IPS-18a (cell line): ENCODE measurements around the gene IL11RA.

ENCODE experiments used
- H3K27ac ChIP-seq: one replicate; pipeline ENCODE4 v1.5.1; 2013; ENCODE audit warnings: low read length
- H3K27me3 ChIP-seq: one replicate; pipeline ENCODE4 v1.6.1; 2013; ENCODE audit warnings: mild to moderate bottlenecking, low read length; ENCODE audit not compliant: control insufficient read depth, insufficient read depth
- H3K36me3 ChIP-seq: one replicate; pipeline ENCODE4 v1.6.1; 2013; ENCODE audit warnings: low read depth, low read length; ENCODE audit not compliant: control insufficient read depth
- H3K4me1 ChIP-seq: one replicate; pipeline ENCODE4 v1.6.1; 2013; ENCODE audit warnings: low read depth, low read length; ENCODE audit not compliant: control insufficient read depth
- H3K4me3 ChIP-seq: one replicate; pipeline ENCODE4 v1.5.1; 2013; ENCODE audit warnings: low read length
- H3K9ac ChIP-seq: one replicate; pipeline ENCODE4 v1.6.1; 2013; ENCODE audit warnings: mild to moderate bottlenecking, low read length, moderate library complexity
- H3K9me3 ChIP-seq: one replicate; pipeline ENCODE4 v1.6.1; 2013; ENCODE audit warnings: low read depth, low read length; ENCODE audit not compliant: control insufficient read depth

Gene IL11RA

DNA sequence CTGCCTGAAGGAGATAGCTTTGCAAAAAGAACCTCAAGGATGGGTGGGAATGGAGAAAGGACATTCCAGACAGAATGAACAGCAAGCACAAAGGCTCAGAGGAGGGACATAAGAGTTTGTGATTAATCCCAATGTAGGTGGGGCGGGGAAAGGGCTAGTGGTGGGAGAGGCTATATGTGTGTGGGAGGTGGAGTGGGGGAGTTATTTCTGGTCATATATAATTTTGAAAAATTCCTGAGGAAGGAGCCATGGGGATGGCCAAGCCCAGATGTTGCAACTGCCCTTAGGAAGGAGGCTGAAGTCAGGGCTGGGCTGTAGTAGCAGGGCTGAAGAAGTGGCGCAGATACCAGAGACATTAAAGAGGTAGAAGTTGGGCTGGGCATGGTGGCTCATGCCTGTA lies 23.9 kb downstream of the IL11RA start:
- no peak overlapping the region for H3K4me3 ChIP-seq
- H3K9ac ChIP-seq, result no peak overlapping the region
- no peak overlapping the region for H3K27ac ChIP-seq
- H3K36me3 ChIP-seq, result no peaks in the 10 kb centered on the region
- H3K9me3 ChIP-seq, result no peaks in the 10 kb centered on the region
- H3K27me3 ChIP-seq, result no peaks in the 10 kb centered on the region
- H3K4me1 ChIP-seq, result no peaks in the 10 kb centered on the region

GRCh38 chr9:34684145-34684544 lies 32.2 kb downstream of the IL11RA start:
- H3K4me3 ChIP-seq, result no peak overlapping the region
- no peaks in the 10 kb centered on the region for H3K4me1 ChIP-seq
- no peaks in the 10 kb centered on the region for H3K27me3 ChIP-seq
- no peaks in the 10 kb centered on the region for H3K36me3 ChIP-seq
- no peaks in the 10 kb centered on the region for H3K9me3 ChIP-seq
- H3K9ac ChIP-seq, result no peak overlapping the region
- no peak overlapping the region for H3K27ac ChIP-seq

DNA sequence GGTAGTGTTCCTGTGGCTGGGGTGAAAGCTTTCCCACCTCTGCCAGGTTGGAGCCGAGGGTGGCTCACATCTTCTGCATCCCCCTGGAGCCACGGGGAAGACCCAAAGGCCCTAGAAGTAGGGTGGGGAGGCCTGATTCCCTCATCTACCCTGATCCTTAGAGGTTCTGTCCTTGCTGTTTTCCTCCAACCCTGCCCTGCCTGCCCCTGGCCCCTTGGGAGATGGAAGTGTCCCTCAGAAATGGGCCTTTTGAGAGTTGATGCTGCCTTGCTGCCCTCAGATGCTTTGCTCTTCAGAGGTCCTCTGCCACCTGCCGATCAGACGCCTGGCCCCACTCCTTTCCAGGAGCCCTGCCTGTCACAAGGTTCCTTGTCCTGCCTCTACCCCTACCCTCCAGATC lies 32.8 kb downstream of the IL11RA start:
- no peaks in the 10 kb centered on the region for H3K9me3 ChIP-seq
- H3K36me3 ChIP-seq, result no peaks in the 10 kb centered on the region
- no peaks in the 10 kb centered on the region for H3K27me3 ChIP-seq
- no peak overlapping the region for H3K4me3 ChIP-seq
- no peak overlapping the region for H3K27ac ChIP-seq
- no peaks in the 10 kb centered on the region for H3K4me1 ChIP-seq
- no peak overlapping the region for H3K9ac ChIP-seq

GRCh38 chr9:34685591-34685990 lies 33.6 kb downstream of the IL11RA start:
- Histone ChIP-seq H3K4me3 (no peak overlapping the region), H3K27ac (no peak overlapping the region), H3K4me1 (no peaks in the 10 kb centered on the region), H3K36me3 (no peaks in the 10 kb centered on the region), H3K9me3 (no peaks in the 10 kb centered on the region), H3K27me3 (no peaks in the 10 kb centered on the region), H3K9ac (no peak overlapping the region)

DNA sequence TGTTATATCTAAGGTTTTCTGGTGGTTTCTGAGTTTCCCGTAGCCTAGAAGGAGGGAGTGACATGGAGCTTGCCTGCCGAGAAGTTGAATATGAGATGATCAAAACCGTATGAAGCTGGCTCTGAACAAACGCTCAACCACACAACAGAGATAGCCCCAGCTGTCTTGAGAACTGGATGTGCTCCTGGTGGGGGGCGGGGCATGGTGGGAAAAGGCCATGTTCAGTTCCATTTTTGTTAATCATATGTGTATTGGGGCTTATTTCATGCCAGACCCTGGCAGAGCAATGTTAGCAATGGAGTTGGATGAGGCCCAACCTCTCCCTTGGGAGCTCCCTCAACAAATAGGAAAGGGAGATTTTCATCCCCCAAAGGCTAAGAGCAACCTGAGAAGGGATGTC lies 34.2 kb downstream of the IL11RA start:
- no peaks in the 10 kb centered on the region for H3K36me3 ChIP-seq
- H3K27ac ChIP-seq, result no peak overlapping the region
- no peak overlapping the region for H3K4me3 ChIP-seq
- H3K9ac ChIP-seq, result no peak overlapping the region
- no peaks in the 10 kb centered on the region for H3K9me3 ChIP-seq
- no peaks in the 10 kb centered on the region for H3K27me3 ChIP-seq
- no peaks in the 10 kb centered on the region for H3K4me1 ChIP-seq

- no peak overlapping the region for H3K9ac ChIP-seq
- H3K27ac ChIP-seq, result no peak overlapping the region
- H3K36me3 ChIP-seq, result no peaks in the 10 kb centered on the region
- no peaks in the 10 kb centered on the region for H3K9me3 ChIP-seq
- no peaks in the 10 kb centered on the region for H3K4me1 ChIP-seq
- H3K4me3 ChIP-seq, result no peak overlapping the region
- no peaks in the 10 kb centered on the region for H3K27me3 ChIP-seq
Measured at GRCh38 chr9:34686732-34687131, 34.7 kb downstream of the IL11RA start.

- Histone ChIP-seq H3K4me1 (no peaks in the 10 kb centered on the region), H3K27me3 (no peaks in the 10 kb centered on the region), H3K27ac (no peak overlapping the region), H3K9me3 (no peaks in the 10 kb centered on the region), H3K4me3 (no peak overlapping the region), H3K9ac (no peak overlapping the region), H3K36me3 (no peaks in the 10 kb centered on the region)
Measured at GRCh38 chr9:34687276-34688030, 35.5 kb downstream of the IL11RA start.

DNA sequence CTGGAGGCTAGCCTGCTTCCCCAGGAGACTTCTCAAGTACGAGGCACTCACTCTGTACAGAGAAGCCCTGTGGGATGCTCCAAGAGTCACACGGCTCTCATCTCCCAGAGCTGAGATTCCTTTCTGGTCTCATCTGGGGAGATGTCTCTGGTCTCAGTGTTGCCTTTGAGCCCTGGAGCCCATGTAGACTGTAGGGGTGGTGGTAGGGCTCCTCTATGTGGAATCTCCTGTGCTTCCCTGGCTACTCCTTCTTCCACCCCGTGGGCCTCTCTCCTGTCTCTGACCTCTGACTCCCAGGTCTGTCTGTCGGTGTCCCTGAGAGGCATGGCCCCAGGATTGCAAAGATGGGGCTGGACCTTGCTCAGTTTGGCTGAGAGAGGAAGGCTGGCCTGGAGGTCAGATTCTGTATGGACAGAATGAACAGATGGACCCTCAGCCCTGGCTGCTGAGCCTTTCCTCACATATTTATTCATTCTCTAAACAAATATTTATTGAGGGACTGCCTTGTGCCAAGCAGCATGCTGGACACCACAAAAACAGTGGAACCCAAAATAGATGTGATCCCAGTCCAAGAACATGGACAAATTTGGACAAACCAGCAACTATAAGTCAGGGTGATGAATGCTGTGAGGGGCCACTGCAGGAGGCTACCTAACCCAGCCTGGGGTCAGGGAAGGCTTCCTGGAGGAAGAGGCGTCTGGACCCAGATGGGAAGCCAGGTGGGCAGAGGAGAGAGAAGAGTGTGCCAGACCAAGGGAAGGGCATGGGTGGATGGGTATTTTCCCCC lies 36.5 kb downstream of the IL11RA start:
- no peaks in the 10 kb centered on the region for H3K27me3 ChIP-seq
- H3K9me3 ChIP-seq, result no peaks in the 10 kb centered on the region
- no peak overlapping the region for H3K27ac ChIP-seq
- no peak overlapping the region for H3K9ac ChIP-seq
- H3K4me3 ChIP-seq, result no peak overlapping the region
- H3K36me3 ChIP-seq, result no peaks in the 10 kb centered on the region
- no peaks in the 10 kb centered on the region for H3K4me1 ChIP-seq

DNA sequence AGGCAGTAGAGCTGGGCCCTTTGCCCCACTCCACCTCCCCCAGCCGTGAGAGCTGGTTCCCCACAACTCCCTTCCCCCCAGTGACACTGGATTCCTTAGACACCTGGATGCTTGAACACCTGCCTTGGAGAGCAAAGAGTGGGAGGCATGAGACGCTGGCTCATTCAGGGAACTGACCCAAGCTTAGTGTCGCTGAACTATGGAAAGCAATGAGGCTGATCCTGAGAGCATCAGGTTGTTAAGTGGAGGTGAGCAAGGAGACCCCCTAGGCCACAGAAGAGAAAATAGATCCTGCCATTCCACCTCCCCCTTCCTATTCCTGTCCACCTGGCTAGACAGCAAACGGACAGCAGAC lies 37.1 kb downstream of the IL11RA start:
- H3K4me1 ChIP-seq, result no peaks in the 10 kb centered on the region
- no peak overlapping the region for H3K9ac ChIP-seq
- H3K4me3 ChIP-seq, result no peak overlapping the region
- no peaks in the 10 kb centered on the region for H3K36me3 ChIP-seq
- no peaks in the 10 kb centered on the region for H3K9me3 ChIP-seq
- H3K27me3 ChIP-seq, result no peaks in the 10 kb centered on the region
- H3K27ac ChIP-seq, result no peak overlapping the region

DNA sequence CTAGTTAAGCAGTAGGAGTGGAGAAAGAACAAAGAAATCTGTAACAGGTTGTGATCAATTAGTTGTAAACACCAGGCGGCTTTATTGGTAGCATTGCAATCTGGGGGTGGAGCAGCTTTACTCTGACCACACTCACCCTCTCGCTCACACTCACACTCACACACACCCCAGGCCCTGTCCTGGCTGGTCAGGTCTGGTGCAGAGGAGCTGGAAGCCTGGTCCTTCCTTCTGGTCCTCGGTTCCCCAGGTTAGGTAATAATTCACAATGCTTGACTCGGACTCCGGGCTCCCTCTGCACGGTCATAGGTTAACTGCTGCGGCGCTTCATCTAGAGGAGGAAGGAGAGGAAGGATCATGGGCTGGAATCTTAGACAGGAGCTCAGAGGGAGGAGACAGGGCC lies 37.5 kb downstream of the IL11RA start:
- no peaks in the 10 kb centered on the region for H3K36me3 ChIP-seq
- H3K4me3 ChIP-seq, result no peak overlapping the region
- H3K27me3 ChIP-seq, result no peaks in the 10 kb centered on the region
- no peak overlapping the region for H3K9ac ChIP-seq
- H3K27ac ChIP-seq, result no peak overlapping the region
- no peaks in the 10 kb centered on the region for H3K9me3 ChIP-seq
- H3K4me1 ChIP-seq, result no peaks in the 10 kb centered on the region

DNA sequence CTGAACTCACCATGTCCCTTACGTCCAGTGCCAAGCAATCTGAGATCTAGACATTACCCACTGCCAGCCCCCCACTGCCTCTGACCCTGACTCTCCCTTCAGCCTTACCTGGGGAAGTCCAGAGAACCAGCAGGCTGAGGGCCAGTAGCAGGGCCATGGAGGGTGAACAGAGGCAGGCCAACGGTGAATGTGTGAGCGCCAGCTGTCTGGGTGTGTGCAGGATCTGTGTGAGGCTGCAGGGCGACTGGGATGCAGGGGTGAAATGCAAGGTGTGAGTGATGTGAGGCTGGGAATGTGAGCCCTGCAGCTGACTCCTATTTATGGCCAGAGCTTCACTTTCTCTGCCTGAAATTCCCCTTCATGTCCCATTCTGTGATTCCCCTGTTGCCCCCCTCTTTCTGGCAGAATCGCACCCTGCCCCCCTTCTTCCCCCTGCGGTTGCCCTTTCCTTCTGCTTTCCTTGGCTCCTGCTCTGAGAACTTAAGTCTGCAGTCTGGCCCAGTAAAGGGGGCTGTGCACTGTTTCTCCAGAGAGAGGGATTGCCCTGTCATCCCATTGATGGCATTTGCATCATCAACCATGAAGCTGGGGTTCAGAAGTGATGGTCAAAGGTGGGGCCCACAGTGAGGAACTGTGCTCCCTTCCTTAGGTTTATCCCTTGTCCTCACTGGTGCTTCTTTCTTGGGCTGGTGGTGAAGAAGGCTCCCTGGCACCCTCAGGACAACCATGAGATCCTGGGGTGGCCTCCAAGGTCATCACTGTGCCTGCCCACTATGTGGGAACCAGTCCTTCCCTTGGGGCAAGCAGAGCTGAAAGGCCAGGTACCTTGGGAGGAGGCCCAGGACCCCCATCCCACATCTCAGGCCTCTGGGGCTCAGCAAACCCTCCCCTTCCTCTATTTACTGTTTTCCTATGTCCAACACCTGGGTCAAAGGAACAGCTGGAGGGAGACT lies 39.3 kb downstream of the IL11RA start, which contains the start of gene CCL19:
Gene CCL19, minus strand, starts transcription at position 294 of the 953 bp plus-strand sequence. Its CDS starts 137 bp downstream, at position 157.
- H3K9me3 ChIP-seq, result no peaks in the 10 kb centered on the region
- H3K27ac ChIP-seq, result no peak within 1 kb of the TSS
- H3K4me1 ChIP-seq, result no peaks in the 10 kb centered on the region
- H3K4me3 ChIP-seq, result no peak within 1 kb of the TSS
- H3K36me3 ChIP-seq, result no peaks in the 10 kb centered on the region
- H3K27me3 ChIP-seq, result no peaks in the 10 kb centered on the region
- H3K9ac ChIP-seq, result no peak within 1 kb of the TSS
